K562 (cell line): ENCODE results near the gene PRDM11. TPM values are rescaled to one million over a fixed set of nuclear protein-coding genes. Genes with fewer than 3 reads are reported as not detected.

Source experiments
- ARID4B ChIP-seq: sonication (generic); formaldehyde crosslinking; IDR thresholded peaks from 2 replicates; pipeline ENCODE4 v1.8.0; 2022; ENCODE audit warnings: mild to moderate bottlenecking, missing genetic modification reagents
- BDP1 ChIP-seq: IDR thresholded peaks from 3 replicates; pipeline ENCODE4 v1.6.1; 2011; ENCODE audit not compliant: insufficient read length, insufficient read depth
- CREB3 ChIP-seq: fragments of 450-650 bp; conservative IDR thresholded peaks from 2 replicates; pipeline ENCODE4 v1.6.1; 2016; ENCODE audit warnings: missing genetic modification characterization, low read depth, mild to moderate bottlenecking, missing compliant biosample characterization, moderate library complexity
- CREB3L1 ChIP-seq: fragments of 450-650 bp; IDR thresholded peaks from 2 replicates; pipeline ENCODE4 v1.6.1; 2014; ENCODE audit warnings: low read depth, mild to moderate bottlenecking, moderate library complexity, borderline replicate concordance
- CREBBP ChIP-seq: IDR thresholded peaks from one replicate; pipeline ENCODE4 v1.6.1; 2012; ENCODE audit warnings: low read depth, mild to moderate bottlenecking, control low read depth, inconsistent platforms, low read length
- HDGF ChIP-seq: fragments of 450-650 bp; IDR thresholded peaks from 2 replicates; pipeline ENCODE4 v1.6.1; 2016
- MECOM ChIP-seq: fragments of 250-450 bp; sonication (Bioruptor Pico); IDR thresholded peaks from 2 replicates; pipeline ENCODE4 v1.8.0; 2022; ENCODE audit warnings: inconsistent platforms
- MTA2 ChIP-seq: fragments of 450-650 bp; IDR thresholded peaks from 2 replicates; pipeline ENCODE4 v1.6.1; 2016; ENCODE audit warnings: low read depth
- PTRF ChIP-seq: fragments of 450-650 bp; IDR thresholded peaks from 2 replicates; pipeline ENCODE4 v1.6.1; 2016; ENCODE audit warnings: mild to moderate bottlenecking, missing genetic modification characterization, missing compliant biosample characterization
- SRSF1 ChIP-seq: fragments of 200-400 bp; formaldehyde crosslinking; IDR thresholded peaks from 2 replicates; pipeline ENCODE4 v1.6.1; 2017; ENCODE audit warnings: mild to moderate bottlenecking, low read depth, low read length, moderate library complexity
- TAF7 ChIP-seq: fragments of 450-650 bp; IDR thresholded peaks from 2 replicates; pipeline ENCODE4 v1.6.1; 2016; ENCODE audit warnings: missing genetic modification characterization, missing compliant biosample characterization
- WHSC1 ChIP-seq: IDR thresholded peaks from one replicate; pipeline ENCODE4 v1.6.1; 2012; ENCODE audit warnings: low read length, control low read depth, inconsistent platforms
- ZC3H4 ChIP-seq: sonication (generic); formaldehyde crosslinking; IDR thresholded peaks from 2 replicates; pipeline ENCODE4 v1.9.0; 2021; ENCODE audit warnings: missing genetic modification reagents, borderline replicate concordance
- ZNF23 ChIP-seq: fragments of 250-450 bp; sonication (Bioruptor Pico); IDR thresholded peaks from 2 replicates; pipeline ENCODE4 v1.4.0; 2020; ENCODE audit warnings: mild to moderate bottlenecking
- ZSCAN32 ChIP-seq: fragments of 450-650 bp; formaldehyde crosslinking; IDR thresholded peaks from 2 replicates; pipeline ENCODE4 v1.4.0; 2020; ENCODE audit warnings: mild to moderate bottlenecking, moderate library complexity
- polyA plus RNA-seq, 8 experiments: library from polyadenylated mRNA; depleted of rRNA in 4 of 8; stranded (reverse) in 5 of 8; unstranded in 3 of 8; fragments of >200 nt; fragmentation: Nextera tagmentation in 2 of 8; fragmentation: Illumina TruSeq in 1 of 8; extraction: Ambion mirVana in 2 of 8; extraction: Trizol in 1 of 8; gene quantifications; 2 replicates each; pipeline versions ENCODE4 v1.2.1 to v1.2.3, GENCODE V29; 2011 to 2014; ENCODE audit warnings: inconsistent platforms in 1 of 8, missing spikeins in 1 of 8
- total RNA-seq, 7 experiments: library from RNA; depleted of rRNA in 6 of 7; stranded (reverse); fragments of >200 nt in 6 of 7; fragmentation: Illumina TruSeq in 2 of 7; extraction: Trizol in 2 of 7; gene quantifications; 2 replicates each; pipeline versions ENCODE4 v1.2.1 to v1.2.3, GENCODE V29; 2011 to 2021; ENCODE audit warnings: low replicate concordance in 1 of 7
- TF ChIP-seq, protein P1 (sequence below): fragments of 250-450 bp; sonication (Bioruptor Pico); IDR thresholded peaks from 2 replicates; pipeline ENCODE4 v1.4.0; 2020; ENCODE audit warnings: mild to moderate bottlenecking, moderate library complexity
- TF ChIP-seq, protein P2 (sequence below): fragments of 450-650 bp; IDR thresholded peaks from 2 replicates; pipeline ENCODE4 v1.6.1; 2016; ENCODE audit warnings: missing biosample characterization, missing genetic modification characterization

PRDM11 gene
- total and polyA plus RNA-seq, 9 of the 15 experiments (the other 6 are each of a cell fraction or from before 2014, with no cell fraction given), result 0.01 to 1.1 (median 0.29) TPM

GRCh38 chr11:45097721-45098493, 48.5 kb upstream of the PRDM11 start (continued):
- TF ChIP-seq ARID4B (peak; percentile 56; the same call in 1 of the 2 replicates), HDGF (no peak), TAF7 (tag) (no peak), BDP1 (no peak), SRSF1 (no peak), PTRF (tag) (no peak), WHSC1 (no peak), CREBBP (no peak), MTA2 (no peak), ZSCAN32 (CRISPR knock-in tag) (no peak), ZNF23 (CRISPR knock-in tag) (no peak), ZC3H4 (CRISPR knock-in tag) (no peak), CREB3L1 (no peak), CREB3 (tag) (peak; percentile 63; the same call in 1 of the 2 replicates), MECOM (no peak)
- TF ChIP-seq, protein P1, sequence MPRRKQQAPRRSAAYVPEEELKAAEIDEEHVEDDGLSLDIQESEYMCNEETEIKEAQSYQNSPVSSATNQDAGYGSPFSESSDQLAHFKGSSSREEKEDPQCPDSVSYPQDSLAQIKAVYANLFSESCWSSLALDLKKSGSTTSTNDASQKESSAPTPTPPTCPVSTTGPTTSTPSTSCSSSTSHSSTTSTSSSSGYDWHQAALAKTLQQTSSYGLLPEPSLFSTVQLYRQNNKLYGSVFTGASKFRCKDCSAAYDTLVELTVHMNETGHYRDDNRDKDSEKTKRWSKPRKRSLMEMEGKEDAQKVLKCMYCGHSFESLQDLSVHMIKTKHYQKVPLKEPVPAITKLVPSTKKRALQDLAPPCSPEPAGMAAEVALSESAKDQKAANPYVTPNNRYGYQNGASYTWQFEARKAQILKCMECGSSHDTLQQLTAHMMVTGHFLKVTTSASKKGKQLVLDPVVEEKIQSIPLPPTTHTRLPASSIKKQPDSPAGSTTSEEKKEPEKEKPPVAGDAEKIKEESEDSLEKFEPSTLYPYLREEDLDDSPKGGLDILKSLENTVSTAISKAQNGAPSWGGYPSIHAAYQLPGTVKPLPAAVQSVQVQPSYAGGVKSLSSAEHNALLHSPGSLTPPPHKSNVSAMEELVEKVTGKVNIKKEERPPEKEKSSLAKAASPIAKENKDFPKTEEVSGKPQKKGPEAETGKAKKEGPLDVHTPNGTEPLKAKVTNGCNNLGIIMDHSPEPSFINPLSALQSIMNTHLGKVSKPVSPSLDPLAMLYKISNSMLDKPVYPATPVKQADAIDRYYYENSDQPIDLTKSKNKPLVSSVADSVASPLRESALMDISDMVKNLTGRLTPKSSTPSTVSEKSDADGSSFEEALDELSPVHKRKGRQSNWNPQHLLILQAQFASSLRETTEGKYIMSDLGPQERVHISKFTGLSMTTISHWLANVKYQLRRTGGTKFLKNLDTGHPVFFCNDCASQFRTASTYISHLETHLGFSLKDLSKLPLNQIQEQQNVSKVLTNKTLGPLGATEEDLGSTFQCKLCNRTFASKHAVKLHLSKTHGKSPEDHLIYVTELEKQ (CRISPR knock-in tag), result no peak
- TF ChIP-seq, protein P2, sequence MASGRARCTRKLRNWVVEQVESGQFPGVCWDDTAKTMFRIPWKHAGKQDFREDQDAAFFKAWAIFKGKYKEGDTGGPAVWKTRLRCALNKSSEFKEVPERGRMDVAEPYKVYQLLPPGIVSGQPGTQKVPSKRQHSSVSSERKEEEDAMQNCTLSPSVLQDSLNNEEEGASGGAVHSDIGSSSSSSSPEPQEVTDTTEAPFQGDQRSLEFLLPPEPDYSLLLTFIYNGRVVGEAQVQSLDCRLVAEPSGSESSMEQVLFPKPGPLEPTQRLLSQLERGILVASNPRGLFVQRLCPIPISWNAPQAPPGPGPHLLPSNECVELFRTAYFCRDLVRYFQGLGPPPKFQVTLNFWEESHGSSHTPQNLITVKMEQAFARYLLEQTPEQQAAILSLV, result no peak
